CD8-positive, alpha-beta memory T cell (primary cell): ENCODE measurements around the gene C14orf132. TPM values are rescaled to one million over a fixed set of nuclear protein-coding genes. Genes with fewer than 3 reads are reported as not detected.

Experiments used
- CTCF ChIA-PET: fragments of 350-600 bp; sonication (Branson Sonifier 250); formaldehyde crosslinking; loops from one replicate; lab custom pipeline; 2021; ENCODE audit warnings: antibody characterized with exemption; lab: Charles Lee
- POLR2A ChIA-PET: fragments of 350-600 bp; sonication (Branson Sonifier 250); formaldehyde crosslinking; loops from one replicate; lab custom pipeline; 2021; ENCODE audit warnings: antibody characterized with exemption; lab: Charles Lee
- DNase-seq, 5 donors: peaks; one replicate each; pipeline versions ENCODE4 v3.0.0 to v3.0.0-alpha.2; 2020 to 2022; ENCODE audit warnings: mixed read lengths in 1 of 5
- H3K27ac ChIP-seq: one replicate; pipeline ENCODE4 v1.7.0; 2013; ENCODE audit warnings: low read depth, mild to moderate bottlenecking, low read length, moderate library complexity
- H3K27me3 ChIP-seq: 2 replicates; pipeline ENCODE4 v1.7.0; 2013; ENCODE audit warnings: low read length, mild to moderate bottlenecking; ENCODE audit not compliant: insufficient read depth, poor library complexity, severe bottlenecking
- H3K36me3 ChIP-seq: 2 replicates; pipeline ENCODE4 v1.7.0; 2013; ENCODE audit warnings: mild to moderate bottlenecking, low read length, moderate library complexity; ENCODE audit not compliant: insufficient read depth
- H3K4me1 ChIP-seq: 2 replicates; pipeline ENCODE4 v1.7.0; 2013; ENCODE audit warnings: mild to moderate bottlenecking, low read length, moderate library complexity; ENCODE audit not compliant: insufficient read depth
- H3K4me3 ChIP-seq: 2 replicates; pipeline ENCODE4 v1.7.0; 2013; ENCODE audit warnings: mild to moderate bottlenecking, low read length
- H3K9me3 ChIP-seq: 2 replicates; pipeline ENCODE4 v1.7.0; 2013; ENCODE audit warnings: mild to moderate bottlenecking, low read length
- H3K27ac Mint-ChIP-seq, 8 donors: one replicate each; pipeline ENCODE4 v1.8.0; 2020 to 2021; ENCODE audit warnings: mixed read lengths in 8 of 8, mild to moderate bottlenecking in 6 of 8, inconsistent platforms in 3 of 8, moderate library complexity in 3 of 8
- H3K27me3 Mint-ChIP-seq, 2 donors: one replicate each; pipeline ENCODE4 v1.8.0; 2020 to 2021; ENCODE audit warnings: mixed read lengths in 2 of 2, mild to moderate bottlenecking in 1 of 2, moderate library complexity in 1 of 2
- H3K36me3 Mint-ChIP-seq, 3 donors: one replicate each; pipeline ENCODE4 v1.8.0; 2020 to 2021; ENCODE audit warnings: mixed read lengths in 3 of 3, inconsistent platforms in 1 of 3, mild to moderate bottlenecking in 1 of 3
- H3K4me1 Mint-ChIP-seq, 3 donors: one replicate each; pipeline ENCODE4 v1.8.0; 2020 to 2021; ENCODE audit warnings: mixed read lengths in 3 of 3, inconsistent platforms in 1 of 3, mild to moderate bottlenecking in 1 of 3
- H3K4me3 Mint-ChIP-seq, 7 donors: one replicate each; pipeline ENCODE4 v1.8.0; 2020 to 2021; ENCODE audit warnings: mixed read lengths in 7 of 7, mild to moderate bottlenecking in 6 of 7, moderate library complexity in 4 of 7, inconsistent platforms in 2 of 7
- H3K9me3 Mint-ChIP-seq, 5 donors: one replicate each; pipeline ENCODE4 v1.8.0; 2020 to 2022; ENCODE audit warnings: mixed read lengths in 5 of 5, mild to moderate bottlenecking in 3 of 5, moderate library complexity in 2 of 5, inconsistent platforms in 1 of 5
- polyA plus RNA-seq: library from polyadenylated mRNA; unstranded; fragments of 300-500 nt; fragmentation: Illumina TruSeq; gene quantifications from one replicate; pipeline ENCODE4 v1.2.3, GENCODE V29; 2021
- total RNA-seq, 2 experiments: library from RNA; stranded (reverse); gene quantifications; one replicate each; pipeline ENCODE4 v1.2.3, GENCODE V29; 2021

Gene C14orf132
- total and polyA plus RNA-seq, 3 experiments from 2014 or later, result 0.29 to 0.61 (median 0.58) TPM

DNA sequence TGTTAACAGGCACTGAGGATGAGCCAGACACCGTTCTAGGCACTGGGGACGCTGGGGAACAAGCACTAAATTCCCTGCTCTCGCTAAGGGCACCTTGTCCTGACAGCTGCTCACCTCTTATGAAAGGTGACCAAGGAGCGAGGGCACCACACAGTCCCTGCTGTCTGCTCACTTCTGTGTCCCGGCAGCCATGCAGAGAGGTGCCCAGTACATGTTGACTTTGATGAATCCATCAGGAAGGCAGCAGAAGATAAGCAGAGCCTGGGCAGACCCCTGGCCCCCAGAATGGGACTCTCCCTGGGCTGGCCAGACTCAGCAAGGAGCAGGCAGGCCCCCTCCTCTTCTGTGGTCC is 14.1 kb downstream of the C14orf132 start:
- H3K4me1 Mint-ChIP-seq, result no peaks in the 10 kb centered on the region
- Histone ChIP-seq H3K4me3 (no peak overlapping the region), H3K27me3 (no peaks in the 10 kb centered on the region), H3K4me1 (no peaks in the 10 kb centered on the region), H3K27ac (no peak overlapping the region), H3K36me3 (no peaks in the 10 kb centered on the region), H3K9me3 (no peaks in the 10 kb centered on the region)
- H3K4me3 Mint-ChIP-seq, result no peak overlapping the region
- ChIA-PET POLR2A (no interaction called here), CTCF (no interaction called here)
- H3K9me3 Mint-ChIP-seq, result no peaks in the 10 kb centered on the region
- H3K27me3 Mint-ChIP-seq, result peaks cover 11 to 53% of the 10 kb centered on the region in 2 donors
- H3K36me3 Mint-ChIP-seq, result no peaks in the 10 kb centered on the region
- no peak for DNase-seq
- no peak overlapping the region for H3K27ac Mint-ChIP-seq

DNA sequence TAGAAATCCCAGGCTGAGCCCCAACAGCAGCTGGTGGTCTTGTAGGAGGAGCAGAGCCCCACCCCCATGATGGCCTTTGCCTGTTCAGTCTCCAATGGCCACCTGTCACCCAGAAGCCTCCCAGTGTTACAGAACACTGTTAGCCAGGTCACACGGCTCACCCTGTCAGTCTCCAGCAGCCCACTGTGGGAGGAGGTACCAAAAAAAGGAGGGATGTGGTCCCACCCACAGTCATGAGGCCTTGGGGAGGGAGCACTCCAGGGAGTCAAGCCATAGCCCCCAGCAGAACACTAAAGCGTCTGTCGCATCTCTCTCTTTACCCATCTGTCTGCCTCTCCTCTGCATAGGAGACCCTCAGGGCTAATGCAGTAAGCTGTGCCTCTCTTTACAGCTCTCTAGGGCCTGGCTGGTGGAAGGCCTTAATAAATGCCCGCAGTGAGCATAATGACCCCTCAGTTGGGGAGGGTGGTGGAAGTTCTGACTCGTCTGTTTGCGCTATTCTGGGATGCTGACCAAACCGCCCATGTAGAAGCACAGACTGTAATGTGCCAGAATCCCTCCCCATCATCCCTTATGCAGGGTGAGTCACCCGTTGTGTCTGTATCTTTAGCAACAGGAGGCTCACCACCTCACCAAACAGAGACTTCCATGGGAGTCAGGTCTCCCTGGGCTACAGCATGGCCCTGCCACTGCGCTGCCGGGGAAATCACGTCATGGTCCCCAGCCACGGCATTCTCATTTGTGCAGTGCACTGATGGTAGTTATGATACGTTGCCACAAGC is 14.6 kb downstream of the C14orf132 start:
- Histone ChIP-seq H3K36me3 (no peaks in the 10 kb centered on the region), H3K4me3 (no peak overlapping the region), H3K4me1 (no peaks in the 10 kb centered on the region), H3K9me3 (no peaks in the 10 kb centered on the region), H3K27me3 (no peaks in the 10 kb centered on the region), H3K27ac (no peak overlapping the region)
- ChIA-PET POLR2A (no interaction called here), CTCF (no interaction called here)
- no peak overlapping the region for H3K27ac Mint-ChIP-seq
- H3K4me1 Mint-ChIP-seq, result no peaks in the 10 kb centered on the region
- H3K27me3 Mint-ChIP-seq, result peaks cover 12 to 56% of the 10 kb centered on the region in 2 donors
- no peak overlapping the region for H3K4me3 Mint-ChIP-seq
- H3K36me3 Mint-ChIP-seq, result no peaks in the 10 kb centered on the region
- H3K9me3 Mint-ChIP-seq, result no peaks in the 10 kb centered on the region
- no peak for DNase-seq

DNA sequence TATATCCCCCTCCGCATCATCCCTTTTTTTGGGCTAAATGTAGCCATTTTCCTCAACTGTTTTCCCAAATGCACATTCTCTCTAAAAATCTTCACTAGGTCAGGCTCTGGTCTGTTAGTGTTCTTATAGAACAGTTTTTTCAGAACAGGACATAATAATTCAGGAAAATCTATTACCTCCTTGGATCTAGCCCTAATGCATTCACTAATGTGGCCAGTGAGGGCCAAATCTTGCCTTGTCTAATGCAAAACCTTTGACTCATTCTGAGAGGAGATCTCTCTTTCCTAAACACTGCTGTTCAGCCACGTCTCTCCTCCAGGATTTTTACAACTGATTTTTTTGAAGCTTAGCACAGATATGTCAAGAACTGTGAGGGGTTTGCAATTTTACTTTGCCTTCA is 15.5 kb downstream of the C14orf132 start:
- Mint-ChIP-seq H3K27me3 (peaks cover 12 to 58% of the 10 kb centered on the region in 2 donors), H3K9me3 (peaks cover 0 to under 1% (median 0%) of the 10 kb centered on the region in 5 donors), H3K27ac (no peak overlapping the region), H3K4me3 (no peak overlapping the region), H3K4me1 (no peaks in the 10 kb centered on the region), H3K36me3 (no peaks in the 10 kb centered on the region)
- Histone ChIP-seq H3K9me3 (no peaks in the 10 kb centered on the region), H3K36me3 (no peaks in the 10 kb centered on the region), H3K4me1 (no peaks in the 10 kb centered on the region), H3K27me3 (no peaks in the 10 kb centered on the region), H3K27ac (no peak overlapping the region), H3K4me3 (no peak overlapping the region)
- no peak for DNase-seq
- ChIA-PET CTCF (no interaction called here), POLR2A (no interaction called here)

DNA sequence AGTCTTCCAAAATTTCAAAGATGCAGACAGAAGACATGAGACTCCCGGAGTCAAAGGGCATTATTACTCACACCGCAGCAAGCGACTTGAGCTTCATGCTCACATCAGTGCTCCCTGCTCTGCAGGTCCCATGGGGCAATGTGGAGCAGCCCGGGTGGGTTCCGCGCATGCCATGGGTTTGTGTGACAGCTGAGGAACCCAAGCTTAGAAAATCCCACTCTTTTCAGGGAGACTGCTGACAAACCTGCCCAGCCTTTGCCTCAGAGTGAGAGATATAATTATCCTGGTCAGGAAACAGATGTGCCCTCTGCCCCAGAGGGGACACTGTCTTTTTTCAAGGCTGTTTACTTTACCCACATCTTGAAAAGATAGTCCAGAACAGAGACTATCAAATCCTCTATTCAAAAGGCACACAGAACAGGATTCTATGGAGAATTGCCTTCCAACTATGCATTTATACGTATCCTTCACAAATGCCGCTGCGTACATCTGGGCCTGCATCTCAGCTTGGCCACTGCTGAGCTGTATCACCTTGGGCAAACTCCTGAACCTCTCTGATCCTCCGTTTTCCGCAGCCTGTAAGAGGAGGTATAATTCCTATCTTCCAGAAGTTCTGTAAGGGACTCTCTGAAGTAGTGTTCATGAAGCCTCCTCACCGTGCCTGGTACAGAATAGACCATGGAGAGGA is 16.0 kb downstream of the C14orf132 start:
- Histone ChIP-seq H3K36me3 (no peaks in the 10 kb centered on the region), H3K4me3 (no peak overlapping the region), H3K27ac (no peak overlapping the region), H3K4me1 (no peaks in the 10 kb centered on the region), H3K27me3 (no peaks in the 10 kb centered on the region), H3K9me3 (no peaks in the 10 kb centered on the region)
- Mint-ChIP-seq H3K4me3 (no peak overlapping the region), H3K9me3 (peaks cover 0 to 1% (median 0%) of the 10 kb centered on the region in 5 donors), H3K36me3 (no peaks in the 10 kb centered on the region), H3K4me1 (no peaks in the 10 kb centered on the region), H3K27ac (peak overlapping the region in 1 of 8 donors; percentile 11), H3K27me3 (peaks cover 14 to 63% of the 10 kb centered on the region in 2 donors)
- POLR2A ChIA-PET, result no interaction called here
- CTCF ChIA-PET, result no interaction called here
- DNase-seq, result no peak

DNA sequence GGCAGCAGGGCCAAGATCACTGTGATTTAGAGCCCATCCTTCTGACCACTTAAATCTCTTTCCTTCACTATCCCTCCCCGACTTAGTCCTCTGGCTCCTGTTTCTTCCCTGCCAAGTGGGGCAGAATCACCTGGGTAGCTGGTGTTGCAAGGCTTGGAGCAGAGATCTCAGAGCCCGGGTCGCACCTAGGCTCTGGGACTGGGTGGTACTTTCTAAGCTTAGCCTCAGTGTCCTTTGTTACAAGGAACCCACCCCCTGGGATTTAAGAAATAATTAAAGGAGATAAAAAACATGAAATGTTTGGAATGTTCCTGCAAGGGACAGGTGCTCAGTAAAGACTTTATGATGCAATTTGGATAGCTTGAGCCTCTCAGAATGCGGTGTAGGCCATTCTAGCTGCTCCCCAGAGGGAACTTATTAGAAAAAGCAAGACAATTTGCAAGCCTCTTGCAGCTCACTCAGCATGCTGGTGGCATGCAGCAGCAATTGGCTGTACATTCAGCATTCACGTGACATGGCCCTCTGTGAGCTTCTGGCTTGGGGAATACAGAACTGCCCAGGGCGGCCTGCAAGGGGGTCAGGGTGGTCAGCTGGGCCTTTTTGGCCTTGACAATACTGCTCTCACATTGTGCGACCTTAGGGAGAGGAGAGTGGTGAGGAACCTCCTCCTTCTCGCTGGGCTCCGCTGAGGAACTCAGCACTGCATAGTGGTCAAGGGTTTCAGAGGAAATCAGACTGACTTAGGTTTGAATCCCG is 16.8 kb downstream of the C14orf132 start:
- Mint-ChIP-seq H3K4me3 (no peak overlapping the region), H3K27ac (peak overlapping the region in 1 of 8 donors; percentile 11), H3K27me3 (peaks cover 15 to 65% of the 10 kb centered on the region in 2 donors), H3K9me3 (peaks cover 0 to 1% (median 0%) of the 10 kb centered on the region in 5 donors), H3K4me1 (no peaks in the 10 kb centered on the region), H3K36me3 (no peaks in the 10 kb centered on the region)
- CTCF ChIA-PET, result no interaction called here
- no peak overlapping the region for H3K27ac ChIP-seq
- H3K4me1 ChIP-seq, result no peaks in the 10 kb centered on the region
- H3K4me3 ChIP-seq, result no peak overlapping the region
- no peaks in the 10 kb centered on the region for H3K27me3 ChIP-seq
- H3K36me3 ChIP-seq, result no peaks in the 10 kb centered on the region
- H3K9me3 ChIP-seq, result no peaks in the 10 kb centered on the region
- no peak for DNase-seq
- POLR2A ChIA-PET, result no interaction called here

DNA sequence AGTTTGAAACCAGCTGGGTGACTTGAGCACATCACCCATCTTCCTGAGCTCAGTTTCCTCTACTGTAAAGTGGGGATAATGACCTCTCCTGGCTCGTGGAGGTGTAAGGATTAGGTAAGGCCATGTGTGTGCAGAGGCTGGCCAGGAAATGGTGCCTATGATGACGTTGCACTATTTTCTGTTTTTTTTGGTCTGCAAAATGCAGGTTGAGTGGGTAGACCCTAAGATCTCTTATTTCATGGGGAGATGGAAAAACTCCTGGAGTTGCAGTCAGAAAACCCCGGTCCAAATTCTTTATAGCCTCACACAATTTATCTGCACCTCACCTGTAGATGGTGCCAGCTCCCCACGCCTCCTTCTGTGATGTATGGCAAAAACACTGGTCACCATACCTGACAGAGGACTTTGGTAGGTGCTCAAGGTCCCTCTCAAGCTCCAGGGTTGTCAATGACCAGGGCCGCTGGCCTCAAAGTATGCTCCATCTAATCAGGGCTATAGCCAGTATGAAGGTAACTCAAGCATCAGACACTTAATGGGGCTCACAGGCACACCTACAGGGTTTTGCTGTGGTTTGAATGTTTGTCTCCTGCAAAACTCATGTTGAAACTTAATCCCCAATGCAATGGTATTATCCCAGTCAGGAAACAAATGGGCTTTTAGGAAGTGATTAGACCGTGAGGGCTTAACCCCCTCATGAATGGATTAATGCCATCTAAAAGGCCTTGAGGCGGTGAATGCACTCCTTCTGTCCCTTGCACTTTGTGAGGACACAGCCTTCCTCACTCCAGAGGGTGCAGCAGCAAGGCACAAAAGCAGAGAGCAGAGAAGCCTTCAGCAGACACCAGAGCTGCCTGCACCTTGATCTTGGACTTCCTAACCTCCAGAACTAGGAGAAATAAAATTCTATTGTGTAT is 17.6 kb downstream of the C14orf132 start:
- no peak overlapping the region for H3K4me3 Mint-ChIP-seq
- H3K9me3 Mint-ChIP-seq, result peaks cover 0 to 1% (median 0%) of the 10 kb centered on the region in 5 donors
- no peak overlapping the region for H3K27ac Mint-ChIP-seq
- peaks cover 15 to 65% of the 10 kb centered on the region in 2 donors for H3K27me3 Mint-ChIP-seq
- H3K36me3 Mint-ChIP-seq, result no peaks in the 10 kb centered on the region
- Histone ChIP-seq H3K4me1 (no peaks in the 10 kb centered on the region), H3K27ac (no peak overlapping the region), H3K36me3 (no peaks in the 10 kb centered on the region), H3K4me3 (no peak overlapping the region), H3K9me3 (no peaks in the 10 kb centered on the region), H3K27me3 (no peaks in the 10 kb centered on the region)
- no peaks in the 10 kb centered on the region for H3K4me1 Mint-ChIP-seq
- CTCF ChIA-PET, result no interaction called here
- DNase-seq, result no peak
- POLR2A ChIA-PET, result no interaction called here

DNA sequence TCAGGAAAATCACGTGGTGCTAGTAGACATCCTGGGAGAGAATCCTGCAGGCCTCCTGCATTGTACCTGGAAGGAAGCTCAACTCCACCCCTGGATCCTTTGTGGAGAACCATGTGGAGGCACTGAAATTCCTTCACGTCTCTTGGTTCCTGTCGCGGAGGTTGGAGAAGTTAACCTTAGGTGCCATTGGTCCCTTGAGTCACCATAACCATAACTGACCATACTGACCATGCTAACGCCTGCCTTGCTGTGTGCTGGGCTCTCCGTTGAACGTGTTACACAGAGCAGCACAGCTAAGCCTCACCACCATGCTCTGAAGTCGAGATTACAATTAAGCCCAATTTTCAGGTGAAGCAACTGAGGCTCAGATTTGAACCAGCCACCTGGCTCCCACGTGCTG is 18.6 kb downstream of the C14orf132 start:
- ChIA-PET POLR2A (no interaction called here), CTCF (no interaction called here)
- DNase-seq, result no peak
- no peaks in the 10 kb centered on the region for H3K27me3 ChIP-seq
- no peak overlapping the region for H3K4me3 ChIP-seq
- H3K36me3 ChIP-seq, result no peaks in the 10 kb centered on the region
- H3K27ac ChIP-seq, result no peak overlapping the region
- H3K27ac Mint-ChIP-seq, result no peak overlapping the region
- H3K4me1 ChIP-seq, result no peaks in the 10 kb centered on the region
- no peaks in the 10 kb centered on the region for H3K9me3 ChIP-seq
- H3K27me3 Mint-ChIP-seq, result peaks cover 17 to 69% of the 10 kb centered on the region in 2 donors
- no peak overlapping the region for H3K4me3 Mint-ChIP-seq
- no peaks in the 10 kb centered on the region for H3K36me3 Mint-ChIP-seq
- no peaks in the 10 kb centered on the region for H3K4me1 Mint-ChIP-seq
- peaks cover 0 to 1% (median 0%) of the 10 kb centered on the region in 5 donors for H3K9me3 Mint-ChIP-seq
